HG02885 (cell line): ENCODE data around the gene MX1.

Experiments used
- ATAC-seq: cut with Tn5 transposase; IDR thresholded peaks from one replicate; pipeline ENCODE4 v1.9.1; 2021; ENCODE audit warnings: mild to moderate bottlenecking; ENCODE audit not compliant: unreplicated experiment, poor library complexity

The MX1 gene

DNA sequence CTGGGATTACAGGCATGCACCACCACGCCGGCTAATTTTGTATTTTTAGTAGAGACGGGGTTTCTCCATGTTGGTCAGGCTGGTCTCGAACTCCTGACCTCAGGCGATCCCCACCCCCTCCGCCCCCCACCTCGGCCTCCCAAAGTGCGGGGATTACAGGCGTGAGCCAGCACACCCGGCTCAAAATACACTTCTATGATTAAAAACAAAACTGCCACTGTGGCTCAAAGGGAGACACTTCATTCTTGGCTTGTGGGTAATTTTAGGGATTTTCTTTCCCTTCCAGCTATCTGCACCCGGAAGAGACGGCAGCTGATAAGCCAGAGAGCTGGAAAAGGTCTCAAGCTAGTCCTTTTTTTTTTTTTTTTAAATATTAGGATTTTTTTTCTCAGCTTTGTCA is 57.4 kb downstream of the MX1 start:
- ATAC-seq = no peak

DNA sequence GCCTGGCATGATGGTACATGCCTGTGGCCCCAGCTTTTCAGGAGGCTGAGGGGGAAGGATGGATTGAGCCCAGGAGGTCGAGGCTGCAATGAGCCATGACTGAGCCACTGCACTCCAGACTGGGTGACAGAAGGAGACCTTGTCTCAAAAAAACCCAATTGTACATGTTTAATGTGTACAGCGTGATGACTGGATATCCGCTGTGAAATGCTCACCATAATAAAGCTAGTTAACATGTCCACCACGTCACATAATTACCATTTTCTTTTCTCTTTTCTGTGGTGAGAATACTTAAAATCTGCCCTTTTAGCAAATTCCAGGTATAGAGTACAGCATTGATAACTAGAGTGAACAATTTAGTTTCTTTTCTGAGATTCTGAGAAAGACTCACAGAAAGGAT is 57.9 kb downstream of the MX1 start:
- no peak for ATAC-seq

DNA sequence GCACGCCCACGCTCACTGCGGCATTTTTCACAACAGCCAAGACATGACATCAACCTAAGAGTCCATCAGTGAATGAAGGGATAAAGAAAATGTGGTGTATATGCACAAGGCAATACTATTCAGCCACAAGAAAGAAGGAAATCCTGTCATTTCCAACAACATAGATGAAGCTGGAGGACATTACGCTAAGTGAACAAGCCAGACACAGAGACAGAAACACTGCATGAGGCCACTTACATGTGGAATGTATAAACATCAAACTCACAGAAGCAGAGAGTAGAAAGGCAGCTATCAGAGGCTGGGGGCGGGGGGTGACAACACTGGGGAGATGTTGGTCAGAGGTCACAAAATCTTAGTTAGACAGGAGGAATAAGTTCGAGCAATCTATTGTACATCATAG is 61.0 kb downstream of the MX1 start:
- no peak for ATAC-seq

DNA sequence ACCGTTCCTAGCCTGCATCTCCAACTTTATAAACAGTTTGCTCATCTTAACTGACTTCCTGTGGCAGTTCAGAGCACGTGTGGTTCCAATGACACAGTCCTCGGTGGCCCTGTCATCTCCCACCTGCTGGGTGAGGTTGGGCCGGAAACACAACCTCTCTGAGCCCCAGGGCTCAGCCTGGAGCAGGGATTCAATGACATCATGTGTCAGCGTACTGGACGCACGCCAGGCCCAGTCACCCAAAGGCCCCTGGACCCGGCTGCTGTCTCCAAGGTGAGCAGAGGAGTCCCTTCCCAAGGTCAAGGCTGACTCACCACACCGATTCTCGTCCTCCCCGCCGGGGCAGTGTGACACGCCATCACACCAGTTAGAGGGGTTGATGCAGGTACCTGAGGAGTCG is 62.0 kb downstream of the MX1 start:
- ATAC-seq = no peak

DNA sequence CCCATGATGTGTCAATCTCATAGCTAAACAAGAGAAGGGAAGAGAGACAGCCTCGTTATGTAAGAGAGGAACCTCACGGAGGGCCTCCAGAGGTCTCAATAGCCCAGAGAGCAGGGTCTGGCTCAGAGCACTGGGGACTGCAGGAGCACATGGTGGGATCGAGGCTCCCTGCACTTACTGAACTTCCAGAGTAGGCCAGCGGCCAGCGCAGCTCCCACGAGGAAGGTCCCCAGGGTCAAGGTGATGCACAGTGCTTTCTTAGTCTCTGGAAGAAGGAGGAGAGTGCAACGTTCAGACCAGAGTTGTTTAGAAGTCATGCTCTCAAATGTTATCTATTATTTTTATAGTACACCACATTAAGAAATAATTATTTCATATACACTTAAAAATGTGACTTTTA is 63.3 kb downstream of the MX1 start:
- no peak for ATAC-seq

DNA sequence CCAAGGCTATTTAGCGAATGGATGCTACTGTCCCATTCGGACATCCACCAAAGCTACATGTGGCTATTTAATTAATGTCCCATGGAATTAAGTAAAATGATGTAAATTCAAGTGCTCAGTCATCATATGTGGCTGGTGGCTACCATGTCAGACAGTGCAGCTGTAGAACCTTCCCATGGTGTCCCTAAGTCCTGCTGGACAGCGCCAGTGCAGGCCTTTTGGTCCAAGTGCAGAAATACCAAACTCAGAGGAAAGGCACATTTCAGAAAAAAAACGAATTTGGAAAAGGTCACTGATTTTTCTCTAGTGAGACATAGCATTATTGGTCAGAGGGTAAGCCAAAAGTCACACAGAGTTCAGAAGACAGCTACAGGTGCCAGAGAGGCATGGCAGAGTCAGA is 64.3 kb downstream of the MX1 start:
- no peak for ATAC-seq

DNA sequence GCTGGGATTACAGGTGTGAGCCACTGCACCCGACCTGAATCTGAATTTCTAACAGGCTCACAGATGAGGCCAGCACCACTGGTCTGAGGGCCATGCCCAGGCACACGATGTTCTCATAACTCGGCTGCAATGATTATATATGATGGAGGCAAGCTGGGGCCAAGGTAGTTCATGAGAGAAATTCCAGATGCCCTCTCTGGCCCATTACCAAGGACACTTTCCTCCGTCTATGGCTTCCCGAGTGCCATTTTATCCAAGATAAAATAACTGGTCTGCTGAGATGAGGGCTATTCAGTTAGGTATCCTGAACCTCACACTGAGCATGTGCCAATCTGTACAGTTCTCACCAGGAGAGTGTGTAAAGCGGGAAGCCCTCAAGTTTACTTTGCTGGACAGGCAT is 65.4 kb downstream of the MX1 start:
- no peak for ATAC-seq

DNA sequence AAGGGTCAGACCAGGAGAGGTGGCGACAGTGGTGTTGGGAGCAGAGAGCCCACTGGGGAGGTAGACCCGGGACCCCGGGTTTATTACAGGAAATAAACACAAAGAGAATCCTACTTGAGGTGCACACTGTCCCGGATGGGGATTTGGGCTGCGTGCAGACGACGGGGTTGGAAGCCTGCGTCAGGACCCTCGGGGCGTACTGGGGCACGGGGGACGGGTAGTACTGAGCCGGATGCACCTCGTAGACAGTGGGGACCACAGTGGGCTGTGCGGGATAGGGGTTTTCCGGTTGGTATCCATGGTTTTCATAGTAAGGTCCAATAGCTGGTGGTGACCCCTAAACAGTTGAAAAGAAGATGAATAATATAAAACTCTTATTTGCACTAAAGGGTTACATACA is 68.2 kb downstream of the MX1 start:
- ATAC-seq = no peak

DNA sequence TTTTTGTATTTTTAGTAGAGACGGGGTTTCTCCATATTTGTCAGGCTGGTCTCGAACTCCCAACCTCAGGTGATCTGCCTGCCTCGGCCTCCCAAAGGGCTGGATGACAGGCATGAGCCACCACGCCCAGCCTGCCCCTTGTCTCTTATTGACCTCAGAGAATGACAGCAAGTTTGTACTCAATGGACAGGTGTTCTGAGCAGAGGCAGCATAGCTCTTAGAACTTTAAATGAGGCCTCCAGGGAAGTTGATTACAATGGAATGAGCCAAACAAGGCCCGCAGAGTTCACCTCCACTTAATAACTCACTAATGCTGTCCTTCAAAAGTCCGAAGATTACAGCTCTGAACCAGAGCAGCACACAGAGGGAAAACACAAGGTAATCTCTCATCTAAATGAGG is 71.0 kb downstream of the MX1 start:
- no peak for ATAC-seq

DNA sequence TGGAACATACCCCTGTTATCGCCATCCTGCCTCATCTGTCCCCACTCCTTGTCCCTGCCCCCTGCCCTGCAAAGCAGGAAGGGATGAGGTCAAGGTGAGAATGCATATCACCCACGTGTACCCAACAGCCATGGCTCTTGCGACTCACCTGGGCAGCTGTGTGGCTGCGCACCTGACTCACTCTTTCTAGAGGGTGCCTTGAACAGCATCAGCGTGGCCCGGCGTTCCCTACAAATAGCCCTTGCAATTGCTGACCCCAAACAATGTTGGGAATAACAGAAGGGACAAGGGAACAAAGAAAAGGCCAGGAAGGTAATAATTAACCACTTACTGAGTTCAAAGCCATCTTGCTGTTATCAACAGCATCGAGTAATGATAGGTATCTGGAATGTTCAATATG is 71.7 kb downstream of the MX1 start:
- ATAC-seq = no peak

DNA sequence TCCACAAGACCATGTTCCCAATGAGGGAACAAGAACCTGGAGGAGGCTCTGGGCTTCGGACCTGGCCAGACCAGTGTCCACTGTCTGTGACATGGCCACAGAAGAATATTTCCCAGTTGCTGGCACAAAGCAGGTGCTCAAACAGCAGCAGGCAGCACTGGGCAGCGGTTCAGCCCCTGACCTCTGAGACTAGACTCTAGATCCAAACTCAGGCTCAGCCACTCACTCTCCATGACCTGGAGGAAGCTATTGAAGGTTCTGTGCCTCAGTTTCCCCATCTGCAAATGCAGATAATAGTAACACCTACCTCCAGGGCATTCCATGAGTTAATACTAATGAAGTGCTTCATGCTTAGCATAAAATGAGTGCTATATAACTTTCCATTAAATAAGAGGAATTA is 73.9 kb downstream of the MX1 start:
- no peak for ATAC-seq

DNA sequence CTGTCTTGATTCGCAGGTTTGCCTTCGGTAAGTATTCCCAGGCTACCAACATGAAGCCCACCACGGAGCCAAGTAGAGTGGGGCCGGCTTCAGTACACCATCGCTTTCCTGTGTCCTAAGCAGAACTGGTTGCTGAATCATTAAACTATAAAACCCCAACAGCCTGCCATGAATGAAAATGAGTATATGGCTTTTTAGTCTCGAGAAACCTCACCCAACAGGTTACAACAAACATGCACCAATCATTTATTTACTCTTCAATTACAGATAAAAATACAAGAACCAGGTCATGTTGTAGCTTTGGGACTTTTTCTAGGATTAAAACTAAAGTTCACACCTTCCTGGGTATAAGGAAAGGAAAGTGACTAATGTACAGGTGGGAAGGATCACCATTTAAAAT is 74.3 kb downstream of the MX1 start:
- ATAC-seq = no peak

DNA sequence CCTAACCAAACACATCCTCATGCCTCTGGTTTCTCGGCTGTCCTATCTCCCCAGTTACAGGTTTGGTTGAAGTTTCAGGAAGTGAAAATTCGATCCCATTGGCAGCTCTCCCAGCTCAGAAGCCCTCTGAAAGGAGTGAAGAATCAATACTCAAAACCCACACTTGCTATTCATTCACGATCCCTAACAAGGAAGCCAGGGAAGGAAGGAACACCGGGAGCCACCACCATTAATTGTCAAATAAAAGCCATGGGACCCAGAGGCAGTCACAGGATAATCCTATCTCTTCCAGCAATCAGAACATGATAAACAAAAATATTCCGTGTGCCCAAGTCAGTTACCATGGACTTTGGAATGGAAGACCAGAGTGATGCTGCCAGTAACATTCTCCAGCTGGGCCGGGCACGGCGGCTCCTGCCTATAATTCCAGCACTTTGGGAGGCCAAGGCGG is 74.9 kb downstream of the MX1 start:
- no peak for ATAC-seq

DNA sequence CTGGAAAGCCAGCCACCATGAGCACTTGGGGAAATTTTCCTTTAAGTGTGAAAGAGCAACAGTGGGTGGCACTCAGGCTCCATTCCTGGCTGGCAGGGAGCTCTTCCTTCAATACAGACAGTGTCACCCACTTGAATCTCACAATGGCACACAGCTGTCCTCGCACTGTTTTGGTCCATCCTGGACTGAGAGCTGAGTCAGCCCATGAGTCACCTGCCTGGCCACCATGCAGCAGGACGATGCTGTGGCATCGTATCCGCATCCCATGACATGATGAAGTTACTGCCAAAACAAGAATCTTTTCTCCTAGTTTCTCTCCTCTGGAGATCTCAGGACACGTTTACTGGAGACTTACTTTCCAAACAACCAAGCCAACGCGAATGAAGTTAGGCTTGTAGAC is 75.9 kb downstream of the MX1 start:
- ATAC-seq = no peak

DNA sequence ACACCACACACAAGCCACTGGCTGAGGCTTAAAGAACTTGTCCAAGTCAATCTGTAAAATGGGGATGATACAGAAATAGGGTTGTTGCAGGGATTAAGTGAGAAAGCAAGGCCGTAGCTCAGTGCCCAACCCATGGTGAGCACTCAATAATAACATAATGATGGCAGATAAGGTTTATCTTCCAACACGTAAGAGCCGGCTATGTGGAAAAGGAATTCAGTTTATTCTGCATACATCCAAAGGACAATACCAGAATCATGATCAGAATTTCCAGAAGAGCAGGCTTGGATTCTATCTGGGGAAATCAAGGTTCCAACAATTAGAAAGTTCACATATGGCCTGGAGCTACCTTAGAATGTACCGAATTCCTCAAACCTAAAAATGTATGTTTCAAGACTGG is 77.3 kb downstream of the MX1 start:
- ATAC-seq = no peak

DNA sequence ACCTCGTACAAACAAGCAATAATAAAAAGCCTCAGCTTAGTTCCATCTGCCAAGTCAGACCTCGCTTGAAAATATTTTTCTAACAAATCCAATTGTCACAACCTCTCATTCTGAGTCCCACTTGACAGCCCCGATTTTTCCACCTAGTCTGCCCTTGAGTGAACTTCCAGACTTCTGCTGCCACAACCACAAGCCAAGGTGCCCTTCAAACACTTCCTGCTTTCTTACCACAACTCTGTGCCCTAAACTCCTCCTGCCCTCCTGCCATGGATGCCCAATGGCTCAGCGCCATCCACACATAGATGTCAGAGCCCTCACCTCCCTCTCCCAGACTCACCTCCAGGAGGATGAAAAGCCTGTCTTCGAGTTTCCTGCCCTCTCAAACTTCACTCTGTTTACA is 78.0 kb downstream of the MX1 start:
- ATAC-seq = no peak

DNA sequence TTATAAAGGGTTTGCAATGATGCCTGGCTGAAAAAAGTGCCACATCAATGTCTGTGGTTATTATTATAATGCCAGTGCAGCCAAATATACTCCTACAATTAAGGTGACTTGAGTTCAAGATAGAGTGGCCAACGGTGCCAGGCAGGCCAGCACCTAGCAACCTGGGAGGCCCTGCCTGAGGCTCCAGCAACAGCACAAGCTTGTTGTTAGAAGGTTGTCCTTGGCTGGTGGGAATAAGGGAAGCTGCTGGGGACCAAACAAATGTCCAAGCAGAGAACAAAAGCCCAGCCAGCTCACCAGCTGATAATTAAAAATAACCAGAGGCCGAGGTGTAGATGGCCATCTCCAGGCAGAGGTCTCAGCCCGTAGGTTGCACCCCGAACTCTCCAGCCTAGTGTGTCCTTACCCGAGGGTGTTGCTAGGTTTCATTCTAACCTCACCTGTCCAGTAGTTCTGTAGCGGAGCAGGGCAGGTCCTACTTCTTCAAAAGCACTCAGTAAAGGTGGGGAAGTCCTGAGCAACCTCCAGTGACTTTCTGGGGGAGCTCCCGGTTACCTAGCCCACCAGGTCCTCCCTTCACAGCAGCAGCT is 80.1 kb downstream of the MX1 start:
- no peak for ATAC-seq

DNA sequence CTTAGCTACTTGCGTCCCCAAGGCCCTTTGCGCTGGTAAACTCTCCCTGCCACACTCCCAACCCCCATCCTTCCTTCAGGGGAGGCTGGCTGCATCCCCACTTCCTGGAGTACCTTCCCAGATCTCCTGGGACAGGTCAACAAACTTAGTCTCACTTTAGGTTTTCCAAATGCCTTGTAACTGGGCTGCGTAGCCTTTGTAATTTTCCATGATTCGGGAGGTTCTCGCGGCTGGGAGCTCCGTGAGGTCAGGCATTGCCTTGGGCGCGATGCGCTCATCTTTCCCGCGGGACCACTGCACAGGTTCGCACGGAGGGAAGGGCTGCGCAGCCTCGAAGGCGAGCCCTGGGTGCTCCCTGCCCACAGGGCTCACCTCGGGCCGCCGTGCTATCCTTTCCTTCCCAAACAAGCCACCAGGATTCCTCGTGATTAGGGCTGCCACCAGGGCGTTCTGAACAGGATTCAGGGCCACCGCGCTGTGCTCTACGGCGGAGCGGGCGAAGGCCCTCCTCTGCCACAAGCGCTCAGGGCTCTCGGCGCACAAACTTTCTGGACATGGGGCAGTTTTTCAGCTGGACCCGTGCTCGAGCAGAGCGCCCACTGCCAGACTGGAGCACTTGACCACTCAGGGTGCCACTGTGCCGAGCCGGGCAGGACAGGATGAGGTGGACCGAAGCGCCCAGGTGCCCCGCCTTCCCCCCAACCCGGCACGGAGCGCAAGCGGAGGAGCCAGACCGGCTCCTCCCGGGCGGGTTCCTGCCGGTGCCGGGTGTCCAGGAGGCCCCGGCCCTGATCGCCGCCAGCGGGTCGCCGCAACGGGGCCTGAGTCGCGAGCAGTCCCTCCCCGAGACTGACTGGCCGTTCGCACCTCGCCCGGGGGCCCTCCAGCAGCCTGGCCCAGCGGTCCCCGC is 80.8 kb downstream of the MX1 start:
- ATAC-seq = no peak

DNA sequence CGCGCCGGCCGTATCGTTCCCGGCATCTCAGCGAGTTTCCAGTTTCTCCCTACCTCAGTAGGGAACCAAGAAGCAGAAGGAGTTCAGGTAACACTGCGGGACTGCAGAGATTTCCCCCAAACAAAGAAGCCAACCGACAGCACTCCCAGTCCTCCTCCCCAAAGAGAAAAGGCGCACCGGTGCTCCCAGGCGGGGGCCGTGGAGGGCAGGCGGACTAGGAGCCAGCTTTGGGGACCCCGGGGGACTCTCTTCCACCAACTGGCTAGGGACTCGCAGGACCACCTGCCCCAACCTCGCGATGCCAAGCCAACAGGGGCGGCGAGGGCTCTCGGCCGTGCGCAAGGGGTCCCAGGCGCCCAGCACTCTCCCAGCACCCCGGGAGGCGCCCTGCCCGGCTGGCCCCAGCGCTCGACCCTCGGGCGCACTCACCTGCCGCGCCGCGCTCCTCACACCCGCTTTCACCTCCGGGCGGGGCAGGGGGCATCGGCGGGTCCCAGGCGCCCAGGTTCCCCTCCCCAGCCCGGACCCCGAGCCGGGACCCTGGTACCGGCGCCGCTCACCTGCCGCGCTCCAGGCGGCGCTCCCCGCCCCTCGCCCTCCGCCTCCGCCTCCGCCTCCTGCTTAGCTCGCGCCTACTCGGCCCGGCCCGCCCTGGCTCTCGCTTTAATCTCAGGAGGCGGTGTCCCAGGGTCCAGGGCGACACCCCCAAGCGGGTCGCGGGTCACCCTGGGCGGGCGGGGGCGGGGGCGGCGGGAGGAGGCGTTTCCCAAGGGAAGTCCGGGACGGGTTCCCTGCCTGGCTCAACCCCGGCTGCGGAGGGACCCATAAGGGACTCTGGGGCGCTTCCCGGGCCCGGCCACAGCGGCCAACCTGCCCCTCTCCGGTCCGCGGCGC is 81.7 kb downstream of the MX1 start, which contains the start of gene TMPRSS2:
TSS of gene TMPRSS2 (minus strand) at position 638 of the 894 bp plus-strand sequence. CDS start 10,025 bp downstream, outside the sequence.
- ATAC-seq = no peak

DNA sequence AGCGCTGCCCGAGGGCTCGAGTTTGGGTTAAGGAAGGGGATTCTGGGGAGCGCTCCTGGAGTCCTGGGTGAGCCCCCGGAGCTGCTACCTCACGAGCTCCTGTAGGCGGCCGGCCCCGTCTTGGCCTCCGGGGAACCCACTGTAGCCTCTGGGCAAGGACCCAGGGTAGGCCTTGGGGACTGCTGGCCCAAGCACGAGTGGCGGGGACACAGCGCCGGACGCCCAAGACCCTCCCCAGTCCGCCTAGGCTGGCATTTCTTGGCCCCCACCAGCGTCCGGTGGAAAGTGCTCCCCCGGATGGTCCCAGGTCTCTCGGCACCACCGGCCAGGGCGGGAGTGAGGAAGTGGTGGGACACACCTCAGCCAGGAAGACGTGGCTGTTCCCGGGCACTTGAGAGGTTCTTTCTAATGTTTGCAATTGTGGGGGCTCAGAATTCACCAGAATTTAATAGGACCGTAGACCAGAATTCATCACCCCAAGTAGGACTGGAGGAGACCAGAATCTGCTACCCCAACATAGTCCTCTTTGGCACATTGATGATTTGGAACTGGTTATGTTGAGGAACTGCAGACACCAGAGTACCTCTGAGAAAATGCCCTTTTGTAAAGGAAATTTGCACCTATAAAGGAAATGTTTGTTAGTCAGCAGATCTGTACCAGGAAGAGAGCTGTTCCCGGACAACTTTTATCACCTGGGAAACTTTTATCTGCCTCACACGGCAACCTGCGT is 82.5 kb downstream of the MX1 start:
- no peak for ATAC-seq
